ENCODE results near the gene CCDC188. TPM values are rescaled to one million over a fixed set of nuclear protein-coding genes. Genes with fewer than 3 reads are reported as not detected.
A peak's percentile ranks its signal among the peaks of the same experiment; 100 is the strongest.

CCDC188 gene
- total and polyA plus RNA-seq, 4 donors: not detected

DNA sequence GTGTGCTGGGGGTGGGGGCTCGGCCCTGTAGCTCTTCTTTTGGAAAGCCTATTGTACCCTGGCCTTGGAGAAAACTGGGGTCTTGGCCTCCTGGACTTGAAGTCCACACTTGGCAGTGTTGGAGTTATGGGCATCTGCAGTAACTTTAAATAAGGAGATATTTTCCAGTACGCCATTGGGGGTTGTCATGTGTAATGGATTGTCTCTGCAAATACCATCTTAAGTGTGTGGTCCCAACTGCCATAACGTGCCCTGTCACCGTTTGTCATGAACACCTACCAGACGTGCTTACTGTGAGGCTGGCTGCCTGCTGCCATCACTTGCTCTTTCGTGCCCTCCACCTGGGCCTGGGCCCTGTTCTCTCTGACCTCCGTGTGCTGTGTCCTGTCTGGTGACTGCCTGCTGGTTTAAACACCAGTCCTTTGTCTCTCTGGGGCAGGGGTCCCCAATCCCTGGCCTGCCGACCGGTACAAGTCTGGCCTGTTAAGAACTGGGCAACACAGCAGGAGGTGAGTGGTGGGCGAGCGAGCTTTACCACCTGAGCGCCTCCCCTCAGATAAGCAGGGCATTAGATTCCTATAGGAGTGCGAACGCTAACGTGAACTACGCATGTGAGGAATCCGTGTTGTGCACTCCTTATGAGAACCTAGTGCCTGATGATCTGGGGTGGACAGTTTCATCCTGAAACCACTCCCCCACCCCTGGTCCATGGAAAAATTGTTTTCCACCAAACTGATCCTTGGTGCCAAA, 22.8 kb downstream of the CCDC188 start:
- Histone ChIP-seq H3K36me3 (ENCODE audit: control insufficient read depth in 4 of 4, insufficient read depth in 3 of 4, low read depth in 1 of 4, low read length in 3 of 4) (peaks cover 3 to 16% (median 4%) of the 10 kb centered on the region in 4 donors), H3K27me3 (ENCODE audit: control insufficient read depth in 4 of 4, insufficient read depth in 4 of 4, low read length in 3 of 4) (no peaks in the 10 kb centered on the region), H3K9ac (ENCODE audit: low read depth in 1 of 2, low read length in 2 of 2) (no peak overlapping the region), H3K9me3 (ENCODE audit: control insufficient read depth in 4 of 4, low read length in 3 of 4) (no peaks in the 10 kb centered on the region), H3K4me3 (ENCODE audit: low read depth in 1 of 3, low read length in 3 of 3) (no peak overlapping the region), H3K4me1 (ENCODE audit: control insufficient read depth in 4 of 4, insufficient read depth in 4 of 4, low read length in 3 of 4) (peaks cover 11 to 83% (median 72%) of the 10 kb centered on the region in 4 donors), H3K27ac (ENCODE audit: low read depth in 1 of 2, low read length in 2 of 2) (peak overlapping the region; percentile 3 to 66)
- no peak for DNase-seq (ENCODE audit: low spot score)
- 84% methylated on average over 17 of the region's 17 CpGs for WGBS
- TF ChIP-seq HNF4G (IDR thresholded peaks at IDR 0.05) (no peak), TAF1 (conservative IDR thresholded peaks at IDR 0.05) (no peak), JUND (IDR thresholded peaks at IDR 0.05) (no peak), GABPA (IDR thresholded peaks at IDR 0.05 in 1 of 2, conservative IDR thresholded peaks at IDR 0.05 in 1 of 2) (no peak), NR2F2 (IDR thresholded peaks at IDR 0.05) (no peak), EGR1 (IDR thresholded peaks at IDR 0.05; ENCODE audit: low read depth in 2 of 2) (no peak), FOXA2 (IDR thresholded peaks at IDR 0.05) (no peak), ZBTB33 (IDR thresholded peaks at IDR 0.05) (no peak), REST (IDR thresholded peaks at IDR 0.05) (no peak), FOXA1 (IDR thresholded peaks at IDR 0.05) (no peak), CTCF (IDR thresholded peaks at IDR 0.05; ENCODE audit: low read depth, low read length, missing input control) (no peak), RAD21 (IDR thresholded peaks at IDR 0.05) (no peak), ATF3 (IDR thresholded peaks at IDR 0.05) (no peak), MAX (IDR thresholded peaks at IDR 0.05) (no peak), SP1 (IDR thresholded peaks at IDR 0.05) (no peak)

Data from liver (tissue), 9 donors.